Inferior parietal cortex (tissue), 1 donor: ENCODE measurements around the gene TTLL7.

Experiments
- DNase-seq: peaks from one replicate; pipeline ENCODE4 v3.0.0-alpha.2; 2016; ENCODE audit errors: extremely low spot score

Gene TTLL7

DNA sequence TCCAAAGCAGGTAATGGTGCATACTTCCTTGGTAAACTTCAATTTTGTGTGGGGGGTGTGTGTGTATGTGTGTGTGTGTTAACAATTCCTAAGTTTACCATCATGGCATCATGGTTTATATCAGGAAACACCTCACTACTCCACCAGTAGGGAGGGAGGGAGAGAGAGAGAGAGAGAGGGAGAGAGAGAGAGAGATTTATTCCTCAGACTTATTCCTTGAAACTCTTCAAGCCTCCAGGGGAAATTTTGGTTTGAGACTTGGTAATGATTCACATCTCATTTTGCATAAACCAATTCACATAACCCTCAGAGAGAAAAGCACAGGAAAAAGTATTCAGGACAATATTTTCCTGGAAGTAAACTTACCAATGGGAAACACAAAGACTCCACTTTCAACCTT lies 115.0 kb downstream of the TTLL7 start:
- no peak for DNase-seq

DNA sequence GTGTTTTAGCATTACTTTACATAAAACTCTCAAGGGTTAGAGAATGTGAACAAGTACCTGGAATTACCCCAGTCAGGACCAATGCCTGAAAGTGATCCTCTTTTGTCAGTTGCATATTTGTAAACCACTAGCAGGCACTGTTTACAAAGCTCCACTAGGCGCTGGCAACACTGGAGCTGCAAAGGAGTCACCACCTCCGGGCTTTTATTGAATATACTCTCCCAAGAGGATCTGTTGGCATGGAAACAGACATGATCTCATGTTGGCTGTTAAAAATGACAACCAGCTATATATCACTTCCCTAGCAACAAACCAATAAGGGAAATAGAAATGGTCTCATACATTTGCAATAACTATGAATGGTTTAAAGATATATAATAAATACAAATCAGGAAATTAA lies 116.0 kb downstream of the TTLL7 start:
- no peak for DNase-seq

DNA sequence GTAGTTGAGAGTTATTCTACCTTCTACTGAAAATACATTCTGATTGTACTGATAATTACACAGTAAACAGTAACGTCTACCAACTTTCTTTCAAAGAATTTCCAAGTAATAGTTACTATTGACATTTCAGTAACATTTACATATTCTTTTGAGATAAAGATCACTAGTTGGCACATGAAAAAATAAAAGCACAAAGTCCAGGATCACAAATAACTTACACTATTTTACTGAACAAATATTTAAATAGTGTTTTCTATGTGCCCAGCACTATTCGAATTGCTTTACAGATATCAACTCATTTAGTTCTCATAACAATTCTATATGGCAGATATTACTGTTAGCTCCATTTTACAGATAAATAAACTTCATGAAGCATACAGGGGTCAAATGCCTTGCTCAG lies 126.4 kb downstream of the TTLL7 start:
- DNase-seq: no peak

DNA sequence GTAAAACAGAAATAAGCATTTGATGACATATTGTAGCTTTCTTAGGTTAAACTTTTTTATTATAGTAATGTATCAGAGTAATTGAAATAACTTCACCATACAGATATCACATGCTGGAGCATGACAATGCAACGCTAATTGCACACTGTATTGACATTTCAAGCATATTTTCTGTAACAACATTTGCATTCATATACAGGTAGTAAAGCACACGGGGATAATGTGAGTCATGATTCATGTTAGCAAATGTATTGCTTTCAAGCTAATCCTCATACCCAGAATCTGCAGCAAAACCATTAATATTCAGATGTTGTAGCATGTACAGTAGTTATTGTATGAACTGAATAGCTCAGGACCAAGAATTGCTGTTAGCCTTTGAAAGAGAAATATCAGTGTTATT lies 133.9 kb downstream of the TTLL7 start:
- DNase-seq: no peak

DNA sequence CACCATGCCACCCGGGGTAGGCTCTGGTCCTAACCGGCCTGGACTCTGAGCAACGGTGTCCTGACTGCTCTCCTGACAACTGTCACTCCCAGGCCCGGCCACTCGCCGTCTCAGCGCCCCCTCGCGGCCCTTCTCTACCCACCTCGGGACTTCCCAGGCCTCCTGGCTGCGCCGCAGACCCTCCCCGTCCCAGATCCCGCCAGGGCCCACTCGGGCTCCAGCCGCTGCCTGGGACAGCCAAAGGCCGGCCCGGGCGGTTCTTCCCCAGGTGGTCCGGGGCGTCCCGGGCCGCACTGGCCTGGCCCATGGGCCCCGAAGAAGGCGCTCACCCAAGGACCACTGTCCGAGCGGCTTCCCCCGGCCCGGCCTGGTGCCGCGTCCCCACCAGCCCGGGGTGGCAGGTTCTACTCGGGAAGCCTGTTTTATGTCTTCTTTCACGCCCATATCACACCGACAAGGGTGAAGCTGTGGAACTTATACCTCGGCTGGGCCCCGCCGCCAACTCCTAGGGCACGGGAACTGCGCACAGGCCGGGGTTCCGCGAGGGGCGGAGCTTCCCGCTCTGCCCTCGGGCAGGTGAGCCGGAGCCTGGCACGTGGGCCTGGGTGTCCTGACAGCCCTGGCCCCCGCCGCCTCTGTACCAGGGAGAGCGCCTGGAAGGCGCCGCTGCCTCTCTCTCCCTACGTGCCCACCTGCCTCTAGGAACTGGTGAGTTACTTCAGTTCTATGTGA lies 138.3 kb downstream of the TTLL7 start:
- DNase-seq: peak; percentile 80

DNA sequence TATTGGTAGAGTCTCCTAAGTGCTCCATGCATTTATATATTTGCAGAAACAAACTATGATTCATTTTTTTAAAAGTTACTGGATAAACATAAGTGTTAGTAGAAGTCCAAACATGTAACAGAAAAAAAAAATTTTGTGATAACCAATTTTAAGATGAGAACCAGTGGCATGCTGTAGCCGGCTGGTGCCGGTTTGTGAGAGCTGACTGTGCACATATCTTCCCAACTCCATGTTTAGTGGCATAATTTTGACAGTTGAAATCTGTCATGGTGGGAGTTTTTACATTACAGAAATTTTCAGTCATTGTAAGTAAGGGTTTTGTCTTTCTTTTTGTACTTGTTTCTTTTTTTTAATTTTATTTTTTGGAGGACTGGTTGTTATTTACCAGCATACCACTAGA lies 141.2 kb downstream of the TTLL7 start:
- DNase-seq: no peak

DNA sequence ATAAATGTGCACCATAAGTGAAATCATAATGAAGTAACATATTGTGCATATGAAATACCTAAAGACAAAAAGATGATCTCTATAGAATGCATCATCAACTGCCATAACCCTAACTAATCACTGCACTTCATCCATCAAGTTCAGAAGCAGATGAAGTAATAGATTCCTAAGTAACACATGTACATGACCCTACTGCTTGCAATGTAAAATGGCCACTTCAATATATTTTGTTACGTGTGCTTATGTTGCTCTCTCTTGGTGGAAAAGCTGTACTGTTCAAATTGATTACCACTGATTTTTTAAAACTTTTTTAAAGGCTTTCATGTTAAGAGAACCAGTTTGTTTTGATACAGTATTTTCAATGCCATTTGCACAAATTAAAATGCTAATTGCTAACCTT lies 141.8 kb downstream of the TTLL7 start:
- no peak for DNase-seq

DNA sequence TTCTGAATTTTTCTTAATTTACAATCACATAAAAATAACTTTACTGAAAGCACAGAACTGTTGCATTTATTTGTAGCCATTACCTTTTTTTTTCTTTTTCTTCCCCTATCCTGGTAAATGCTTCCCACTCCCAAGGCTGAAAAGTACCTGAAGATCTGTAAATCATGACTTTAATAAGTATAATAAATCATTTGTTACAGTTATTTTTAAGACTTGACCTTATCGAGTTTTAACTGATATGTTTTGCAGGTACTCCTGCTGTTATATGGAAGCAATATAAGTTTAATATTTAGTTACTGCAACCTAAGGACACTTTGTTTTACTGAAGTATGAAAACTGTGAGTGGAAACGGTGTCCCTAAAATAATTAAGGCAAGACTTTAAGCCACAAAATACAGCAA lies 142.6 kb downstream of the TTLL7 start:
- no peak for DNase-seq

DNA sequence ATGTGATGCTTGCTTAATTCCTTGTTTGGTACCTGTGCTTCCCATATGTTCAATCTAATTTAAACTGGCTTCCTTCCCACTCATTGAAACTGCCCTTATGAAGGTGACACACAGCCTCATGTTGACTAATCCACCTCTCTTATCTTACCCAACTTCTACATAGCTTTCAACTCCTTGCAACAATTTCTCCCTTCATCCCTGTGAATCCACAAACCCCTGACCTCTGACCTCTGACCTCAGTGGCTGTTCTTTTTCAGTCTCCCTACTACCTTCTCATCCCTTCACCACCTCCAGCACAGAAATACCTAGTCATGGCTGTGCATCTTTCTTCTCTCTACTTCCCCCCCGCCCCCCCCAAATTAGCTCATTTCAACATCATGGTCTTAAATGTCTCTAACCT lies 144.5 kb downstream of the TTLL7 start:
- DNase-seq: no peak

DNA sequence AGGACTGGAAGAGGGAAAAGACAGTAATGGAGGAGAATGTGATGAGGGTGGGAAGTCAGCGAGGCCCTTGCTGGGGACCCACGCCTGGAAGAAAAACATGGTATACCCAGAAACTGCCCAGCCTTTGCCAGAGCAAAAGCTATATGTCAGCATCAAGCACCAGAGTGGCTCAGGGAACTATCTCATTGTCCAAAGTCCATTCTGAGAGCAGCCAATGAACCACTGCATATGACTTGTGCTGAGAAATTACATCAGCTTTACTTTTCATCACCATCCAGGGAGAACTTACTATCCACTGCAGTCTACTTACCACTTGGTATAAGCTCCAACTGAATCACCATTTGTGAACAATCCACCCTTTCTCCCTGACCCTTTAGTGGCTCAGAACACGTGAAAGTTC lies 148.1 kb downstream of the TTLL7 start:
- no peak for DNase-seq

DNA sequence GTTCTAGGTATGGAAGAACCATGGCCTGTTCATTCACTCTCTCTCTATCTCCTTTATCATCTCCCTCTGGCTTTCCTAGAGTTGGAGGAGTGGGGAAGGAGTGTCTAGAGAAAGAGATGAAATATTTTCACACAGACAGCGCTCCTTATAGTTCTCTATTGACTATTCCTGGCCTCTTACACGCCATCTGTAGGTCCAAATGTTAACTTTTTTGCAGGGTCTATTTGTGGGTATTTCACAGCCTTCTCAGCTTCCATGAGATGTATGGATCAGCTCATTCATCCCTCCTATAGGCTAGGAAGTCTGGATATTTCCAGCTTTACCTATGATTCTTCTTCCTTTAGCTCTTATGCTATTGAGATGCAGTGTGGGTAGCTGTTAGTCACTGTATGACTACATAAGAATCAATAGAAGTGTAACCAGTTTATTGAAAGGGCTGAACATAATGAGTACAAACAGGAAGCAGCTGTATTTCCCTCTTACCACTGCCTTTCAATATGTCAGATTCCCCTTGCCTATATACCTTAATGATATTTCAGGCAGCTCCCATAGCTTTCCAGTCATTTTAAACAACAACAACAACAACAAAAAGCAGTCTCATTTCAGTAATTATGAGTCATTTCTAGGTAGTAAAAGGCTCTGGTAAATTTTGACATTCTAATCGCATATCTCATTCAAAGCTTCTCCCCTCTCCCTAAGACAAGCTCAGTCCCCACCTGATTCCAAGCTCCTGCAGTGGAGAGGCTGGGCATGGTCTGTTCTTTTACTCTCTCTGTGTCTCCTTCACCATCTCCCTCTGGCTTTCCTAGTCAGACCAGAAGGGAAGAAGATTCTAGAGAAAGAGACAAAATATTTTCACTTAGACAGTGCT lies 149.5 kb downstream of the TTLL7 start:
- DNase-seq: no peak

DNA sequence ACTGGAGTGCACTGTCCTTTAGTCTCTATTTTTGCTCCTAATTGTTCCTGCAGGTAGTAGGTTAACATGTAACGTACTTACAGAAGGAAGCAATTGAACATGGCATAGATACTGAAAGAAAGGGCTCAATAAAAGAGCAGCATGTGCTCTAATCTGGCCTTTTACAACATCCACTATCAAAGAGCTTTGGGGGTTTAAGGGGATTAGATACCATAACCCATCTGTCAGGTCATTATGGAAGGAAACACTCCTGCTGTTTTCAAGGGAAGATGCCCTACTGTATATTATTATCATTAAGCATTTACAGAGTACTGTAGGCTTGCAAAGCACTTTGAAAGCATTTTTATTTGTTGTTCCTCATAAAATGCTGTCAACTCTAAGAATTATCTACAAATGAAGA lies 152.8 kb downstream of the TTLL7 start:
- no peak for DNase-seq

DNA sequence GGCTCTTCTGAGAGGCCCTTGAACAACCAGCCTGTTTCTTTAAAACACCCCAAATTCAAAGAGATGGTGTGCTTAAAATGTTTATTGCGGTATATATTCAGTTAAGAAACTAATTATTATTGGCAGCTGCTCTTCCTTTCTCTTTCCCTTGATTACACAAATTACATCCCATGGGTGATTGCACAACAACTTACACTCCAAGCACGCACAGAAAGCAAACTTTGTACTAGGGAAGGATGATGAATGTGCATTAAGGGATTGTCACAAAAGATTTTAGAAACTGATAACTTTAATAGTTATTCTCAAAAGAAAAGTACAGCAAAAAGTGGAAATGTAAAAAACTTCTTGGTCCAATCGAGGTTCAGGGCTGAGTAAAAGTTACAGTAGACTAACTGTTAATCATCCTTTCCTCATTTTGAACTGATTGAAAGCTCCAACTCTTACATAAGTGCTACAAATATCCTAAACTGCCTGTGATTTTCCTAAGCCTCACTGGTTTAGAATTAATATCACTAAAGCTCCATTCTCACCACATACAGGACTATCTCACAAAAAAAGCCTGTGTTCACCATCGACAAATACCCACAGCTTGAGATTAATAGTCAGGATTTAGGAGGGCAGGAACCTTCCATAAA lies 153.4 kb downstream of the TTLL7 start:
- no peak for DNase-seq

DNA sequence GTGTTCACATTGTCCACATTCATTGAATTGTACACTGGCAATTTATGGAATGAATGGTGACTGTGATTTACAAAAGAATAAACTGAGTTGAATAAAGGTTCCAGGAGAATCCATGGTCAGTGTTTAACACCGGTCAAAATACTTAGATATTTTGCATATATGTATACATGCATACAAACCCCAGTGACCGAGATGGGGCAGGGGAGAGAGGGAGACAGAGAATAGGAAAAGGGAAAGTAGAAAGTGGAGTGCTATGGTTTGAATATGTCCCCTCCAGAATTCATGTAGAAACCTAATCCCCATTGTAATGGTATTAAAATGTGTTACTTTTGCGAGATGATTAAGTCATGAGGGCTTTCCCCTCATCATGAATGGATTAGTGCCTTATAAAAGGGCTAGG lies 154.4 kb downstream of the TTLL7 start:
- DNase-seq: no peak

DNA sequence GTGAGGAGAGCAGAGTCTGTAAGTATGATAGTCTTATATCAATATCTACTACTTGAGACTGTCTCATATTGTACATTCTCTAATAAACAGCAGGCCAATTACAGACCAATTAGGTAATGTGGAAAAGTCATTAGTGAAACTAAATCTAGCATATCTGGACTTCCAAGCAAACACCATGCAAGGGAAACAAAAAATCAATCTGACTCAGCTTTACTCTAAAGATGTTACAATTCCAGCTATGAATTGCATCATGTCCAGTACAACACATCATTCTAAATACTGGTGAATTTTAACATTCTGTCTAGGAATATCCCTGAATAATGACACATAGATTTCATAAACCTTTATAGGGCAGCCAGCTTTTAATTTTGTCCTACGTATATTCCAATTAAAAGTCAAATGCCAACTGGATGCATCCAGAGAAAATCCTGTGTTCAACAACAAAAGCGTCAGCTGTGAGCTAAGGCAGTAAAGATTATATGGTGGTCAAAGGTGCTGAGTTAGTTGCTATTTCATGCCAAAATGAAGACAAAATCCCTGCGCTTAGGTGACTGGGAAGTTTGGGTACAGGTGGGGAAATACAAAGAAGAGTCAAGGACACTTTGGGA lies 159.3 kb downstream of the TTLL7 start:
- no peak for DNase-seq

DNA sequence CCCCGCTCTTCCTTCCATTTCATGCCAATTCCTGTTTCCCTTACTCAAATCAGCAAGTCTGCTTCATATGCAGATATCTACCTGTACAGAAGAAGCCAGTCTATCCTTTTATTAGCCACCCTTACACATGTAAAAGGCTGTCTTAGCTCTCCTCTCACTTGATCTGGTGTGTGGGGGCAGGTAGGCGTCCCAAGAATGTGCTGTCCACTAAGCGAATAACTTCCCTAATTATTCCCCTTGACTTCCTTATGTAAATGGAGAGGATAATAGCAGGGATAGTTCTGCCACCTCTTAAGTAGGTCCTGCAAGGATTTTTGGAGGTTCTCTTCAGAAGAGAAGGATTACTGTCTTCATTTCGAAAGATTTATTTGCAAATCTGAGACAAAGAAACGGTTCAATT lies 160.4 kb downstream of the TTLL7 start:
- DNase-seq: no peak

DNA sequence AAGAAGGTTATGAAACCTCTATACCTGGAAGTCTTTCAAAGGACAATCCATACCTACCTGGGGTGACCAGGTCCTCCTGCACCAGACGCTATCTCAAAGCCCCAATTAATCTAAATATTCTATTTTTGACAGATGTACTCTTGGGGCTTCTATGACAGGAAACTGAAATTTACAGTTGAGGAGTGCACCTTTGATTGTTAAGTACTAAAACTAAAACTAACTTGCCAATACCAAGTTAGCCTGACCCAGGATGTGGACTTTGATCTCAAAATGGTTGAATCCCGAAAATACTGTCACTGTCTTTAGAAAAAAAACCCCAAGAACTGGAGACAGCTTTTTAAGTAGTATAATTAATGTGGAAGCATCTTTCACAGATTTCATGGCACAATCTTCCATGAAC lies 162.4 kb downstream of the TTLL7 start:
- no peak for DNase-seq

DNA sequence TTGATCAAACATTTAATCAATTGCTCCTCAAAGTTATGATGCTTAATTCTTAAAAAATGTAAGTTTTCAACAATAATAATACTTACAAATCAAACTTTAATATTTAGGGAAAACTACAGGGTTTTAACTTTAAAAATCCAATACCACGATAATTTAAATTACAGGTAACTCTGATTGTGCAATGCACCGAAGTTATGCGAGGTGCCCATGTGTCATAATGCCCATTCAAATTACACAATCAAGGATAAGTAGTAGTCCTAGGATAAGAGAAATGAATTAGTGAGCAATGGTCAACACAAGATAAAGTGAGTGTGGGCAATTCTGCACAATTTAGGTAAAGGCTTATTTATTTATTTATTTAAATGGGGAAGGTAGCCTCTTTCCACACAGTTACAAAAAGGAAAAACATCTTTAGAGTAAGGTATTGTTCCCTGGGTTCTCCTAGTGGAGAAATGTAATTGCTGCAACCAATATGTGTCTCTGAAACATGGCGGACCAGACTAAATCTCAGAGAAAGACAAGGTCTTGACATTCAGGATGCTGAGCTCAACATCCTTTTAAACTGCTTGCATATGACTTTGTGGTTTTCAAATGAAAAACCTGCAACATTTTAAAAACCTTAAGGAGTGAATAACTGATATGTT lies 164.2 kb downstream of the TTLL7 start:
- no peak for DNase-seq

DNA sequence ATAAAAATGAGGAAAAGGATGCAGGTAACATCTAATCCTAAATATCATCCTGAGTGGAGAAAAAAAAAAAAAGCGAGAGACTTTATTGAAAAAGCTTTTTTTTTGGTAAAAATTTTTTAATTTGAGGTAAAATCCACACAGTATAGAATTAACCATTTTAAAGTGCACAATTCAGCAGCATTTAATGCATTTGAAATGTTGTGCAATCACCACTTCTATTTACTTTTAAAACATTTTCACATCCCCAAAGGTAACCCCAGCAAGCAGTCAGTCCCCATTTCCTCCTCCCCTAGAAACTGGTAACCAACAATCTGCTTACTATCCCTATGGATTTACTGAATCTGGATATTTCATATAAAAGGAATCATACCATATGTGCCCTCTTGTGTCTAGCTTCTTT lies 166.7 kb downstream of the TTLL7 start:
- DNase-seq: no peak

DNA sequence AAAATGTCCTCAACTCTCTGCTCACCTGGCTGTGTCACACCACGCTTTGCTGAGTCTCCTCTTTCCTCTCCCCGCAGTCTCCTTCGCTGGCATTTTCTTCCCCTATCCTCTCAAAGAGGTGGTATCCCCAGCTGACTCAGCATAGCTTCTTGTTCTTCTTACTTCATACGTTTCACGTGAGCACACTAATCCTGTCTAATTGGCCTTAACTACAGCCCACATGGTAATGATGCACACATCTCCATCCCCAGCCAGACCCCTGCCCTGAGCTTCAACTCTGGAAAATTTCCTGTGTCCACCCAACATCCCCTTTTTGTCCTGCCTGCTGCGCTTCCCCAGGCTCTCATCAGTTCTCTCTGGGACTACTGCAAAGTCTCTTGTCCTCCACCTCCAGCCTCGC lies 169.8 kb downstream of the TTLL7 start:
- DNase-seq: no peak

DNA sequence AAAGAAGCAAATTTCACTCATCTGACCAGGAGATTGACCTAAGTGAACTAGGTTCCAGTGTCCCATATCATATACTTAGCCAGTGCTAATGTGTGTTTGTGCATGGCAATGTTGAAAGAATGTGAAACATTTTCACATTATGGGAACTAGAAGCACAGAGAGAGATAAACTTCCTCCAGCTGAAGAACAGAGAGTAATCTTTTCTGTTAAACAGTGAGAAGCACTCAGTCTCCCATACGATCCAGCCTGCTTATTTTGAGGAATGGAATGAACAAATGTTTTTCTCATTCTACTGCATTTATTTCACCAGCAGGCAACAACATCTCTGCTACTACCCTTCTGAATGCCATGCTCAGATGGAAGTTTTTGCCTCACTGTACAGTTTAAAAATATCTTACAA lies 170.5 kb downstream of the TTLL7 start:
- no peak for DNase-seq

DNA sequence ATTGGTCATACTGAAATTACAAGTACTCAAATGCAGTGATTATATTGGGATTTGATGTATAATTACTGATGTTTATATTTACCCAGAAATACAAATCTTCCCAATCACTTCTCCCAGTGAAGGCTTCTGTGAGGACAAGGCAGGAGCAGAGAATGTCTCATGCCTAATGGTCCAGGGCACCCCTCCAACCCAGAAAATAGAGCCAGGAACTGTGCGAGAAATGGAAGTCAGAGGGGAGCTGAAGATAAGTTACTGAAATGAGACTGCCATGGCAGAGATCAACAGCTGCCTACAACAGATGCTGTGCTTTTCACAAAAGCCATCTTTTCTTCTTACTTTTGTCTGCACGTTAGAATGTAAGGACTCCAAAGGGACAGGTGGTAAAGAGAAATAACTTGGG lies 171.2 kb downstream of the TTLL7 start:
- DNase-seq: no peak
